ENCODE results near the gene CLCNKA. TPM values are rescaled to one million over a fixed set of nuclear protein-coding genes. Genes with fewer than 3 reads are reported as not detected.

CLCNKA gene
- polyA plus RNA-seq, 3 donors, result 13.0 to 29.5 (median 13.5) TPM

DNA sequence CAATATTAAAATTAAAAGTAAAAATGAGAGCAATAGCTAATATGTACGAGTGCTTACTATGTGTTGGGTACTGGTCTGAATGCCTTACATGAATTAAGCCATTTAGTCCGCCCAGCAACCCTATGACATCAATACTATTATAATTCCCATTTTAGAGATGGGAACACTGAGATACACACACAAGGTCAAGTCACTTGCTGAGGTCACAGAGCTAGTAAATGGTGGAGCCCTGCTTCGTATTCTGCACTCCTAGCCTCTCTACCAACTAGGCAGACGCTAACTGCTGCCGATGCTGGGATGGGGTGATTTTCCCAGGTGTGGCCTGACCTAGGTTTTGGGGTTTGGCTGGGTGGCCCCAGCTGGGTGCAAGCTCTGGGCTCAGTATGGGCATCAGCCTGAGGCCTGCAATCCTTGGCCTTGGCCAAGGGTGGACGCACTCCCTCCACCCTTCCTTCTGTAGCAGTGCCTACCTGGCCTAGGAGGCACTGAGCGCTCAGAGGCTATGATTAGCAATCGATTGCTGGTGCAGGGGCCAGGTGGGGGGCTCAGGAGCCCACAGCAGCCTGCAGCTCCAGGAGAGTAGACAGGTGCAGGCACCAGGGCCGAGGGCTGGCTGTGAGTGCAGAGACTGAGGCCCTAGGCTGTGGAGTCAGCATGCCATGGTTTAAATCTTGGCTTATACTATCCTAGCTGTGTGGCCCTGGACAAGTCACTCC is 49.0 kb downstream of the CLCNKA start:
- DNase-seq (ENCODE audit: extremely low read depth in 1 of 11, low read depth in 9 of 11, low spot score in 4 of 11), result no peak

DNA sequence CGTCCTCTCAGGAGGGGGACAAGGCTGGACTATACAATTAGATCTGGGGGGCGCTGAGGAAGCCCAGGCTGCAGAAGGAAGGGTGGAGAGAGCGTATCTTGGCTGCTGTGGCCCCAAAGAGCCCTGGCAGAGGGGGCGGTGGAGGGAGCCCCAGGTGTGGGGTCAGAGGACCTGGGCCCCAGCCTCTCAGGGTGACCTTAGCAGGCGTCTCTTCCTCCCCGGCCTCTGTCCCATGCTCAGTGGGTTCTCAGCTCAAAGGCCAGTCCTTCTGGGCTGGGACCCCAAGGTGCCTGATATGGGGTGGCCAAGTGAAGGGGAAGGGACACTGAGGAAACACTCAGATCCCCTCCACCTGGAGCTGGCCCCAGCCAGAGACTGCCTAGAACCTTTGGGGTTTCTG is 49.8 kb downstream of the CLCNKA start:
- no peak for DNase-seq (ENCODE audit: extremely low read depth in 1 of 11, low read depth in 9 of 11, low spot score in 4 of 11)

DNA sequence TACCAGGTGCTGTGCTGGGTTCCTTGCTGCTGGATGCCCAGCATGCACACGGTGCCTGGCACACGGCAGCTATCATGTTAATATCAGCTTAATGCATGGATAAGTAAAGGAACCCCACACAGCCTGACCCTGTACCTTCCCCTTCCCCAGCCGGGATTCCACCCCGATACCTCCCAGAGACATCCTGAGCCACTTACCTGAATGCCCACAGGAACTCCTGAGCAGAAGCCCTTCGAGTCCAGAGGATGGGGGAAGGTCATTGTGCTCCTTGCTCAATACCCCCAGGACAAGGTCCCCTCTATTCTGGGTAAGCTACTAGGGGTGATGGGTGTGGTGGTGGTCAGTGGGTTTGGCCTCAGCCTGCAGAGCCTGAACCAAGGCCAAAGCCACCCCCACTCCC is 50.3 kb downstream of the CLCNKA start:
- DNase-seq (ENCODE audit: extremely low read depth in 1 of 11, low read depth in 9 of 11, low spot score in 4 of 11), result no peak

DNA sequence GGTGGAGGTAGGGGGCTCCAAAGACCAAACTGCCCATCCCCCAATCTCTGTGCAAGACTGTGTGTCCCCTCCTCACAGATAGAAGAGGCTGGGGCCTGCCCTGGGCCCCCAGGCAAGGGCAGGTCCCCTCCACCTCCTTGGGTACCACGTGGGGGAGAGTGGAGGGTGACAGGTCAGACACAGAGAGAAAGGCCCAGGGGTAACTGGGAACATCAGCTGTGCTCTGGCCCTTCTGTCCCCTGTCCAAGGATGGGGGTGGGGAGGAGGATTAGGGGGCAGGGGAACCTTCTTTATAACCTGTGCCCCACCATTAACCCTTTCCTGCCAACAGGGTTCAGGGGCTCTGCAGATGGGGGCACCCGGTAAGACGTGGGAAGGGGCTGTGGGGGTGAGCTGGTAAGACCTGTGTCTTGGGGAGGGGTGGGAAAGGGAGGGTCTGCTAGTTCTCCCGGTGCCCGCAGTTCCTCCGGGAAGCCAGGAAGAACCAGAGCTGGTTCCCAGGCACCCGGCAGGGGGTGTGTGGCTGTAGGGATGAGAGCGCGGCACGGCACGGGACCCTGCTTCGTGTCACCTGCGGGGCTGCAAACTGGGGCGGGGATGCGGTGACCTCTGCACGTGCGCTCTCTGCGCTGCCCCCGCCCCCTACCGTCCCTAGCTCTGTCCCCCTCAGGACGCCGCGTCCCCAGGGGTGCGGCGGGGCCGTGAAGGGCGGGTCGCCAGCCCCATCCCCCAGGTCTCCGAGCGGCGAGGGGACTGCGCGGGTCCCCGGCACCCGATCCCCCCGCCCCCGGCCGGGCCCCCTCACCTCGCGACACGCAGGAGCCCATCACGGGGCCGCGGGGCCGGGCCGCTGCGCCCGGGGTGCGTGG is 51.0 kb downstream of the CLCNKA start:
- DNase-seq (ENCODE audit: extremely low read depth in 1 of 11, low read depth in 9 of 11, low spot score in 4 of 11), result no peak

DNA sequence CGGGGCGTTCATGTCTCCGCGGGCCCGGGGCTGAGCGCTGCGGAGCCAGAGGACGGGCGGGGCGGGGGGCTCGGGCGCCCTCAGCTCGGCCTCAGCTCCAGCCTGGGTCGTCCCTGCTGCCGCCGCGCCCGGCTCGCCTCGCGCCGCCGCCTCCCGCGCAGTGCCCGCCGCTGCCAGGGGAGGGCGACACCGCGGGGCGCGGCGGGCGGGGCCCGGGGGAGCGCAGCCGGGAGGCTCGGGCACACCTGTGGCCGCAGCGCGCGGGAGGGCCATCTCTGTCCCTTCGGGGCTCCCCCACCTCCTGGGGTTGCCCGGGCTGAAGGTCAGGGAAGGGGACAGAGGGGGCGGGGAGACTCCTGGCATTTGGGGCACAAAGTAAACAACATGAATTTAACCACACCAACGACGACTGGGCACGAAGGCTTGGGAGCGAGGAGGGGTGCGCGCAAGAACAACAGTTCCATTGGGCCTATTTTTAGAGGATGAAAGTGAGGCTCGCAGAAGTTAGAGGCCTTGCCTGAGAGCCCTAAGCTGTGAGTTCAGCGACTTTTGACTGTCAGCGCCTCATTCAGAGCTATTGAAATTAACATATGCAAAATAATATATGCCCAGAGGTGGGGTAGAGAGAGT is 51.8 kb downstream of the CLCNKA start, which contains the start of gene FAM131C:
Gene FAM131C, minus strand, starts transcription at position 162 of the 630 bp plus-strand sequence. CDS start 209 bp downstream, outside the sequence.
- DNase-seq (ENCODE audit: extremely low read depth in 1 of 11, low read depth in 9 of 11, low spot score in 4 of 11), result peak in 1 of 11 donors; percentile 41

DNA sequence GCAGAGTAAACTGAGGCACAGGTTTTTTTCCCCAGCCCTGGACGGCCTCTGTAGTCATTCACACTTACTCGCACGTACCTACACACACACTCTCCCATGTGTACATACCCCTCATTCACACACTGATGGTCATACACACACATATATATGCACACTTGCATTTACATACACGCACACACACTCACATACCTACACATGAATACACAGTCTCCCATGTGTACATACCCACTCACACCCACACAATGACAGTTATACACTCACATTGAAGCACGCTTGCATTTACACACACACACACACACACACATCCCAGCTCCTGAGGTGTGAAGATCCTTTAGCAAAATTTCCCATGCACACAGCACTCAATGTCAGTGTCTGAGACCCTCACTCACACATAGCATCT is 52.4 kb downstream of the CLCNKA start:
- no peak for DNase-seq (ENCODE audit: extremely low read depth in 1 of 11, low read depth in 9 of 11, low spot score in 4 of 11)

DNA sequence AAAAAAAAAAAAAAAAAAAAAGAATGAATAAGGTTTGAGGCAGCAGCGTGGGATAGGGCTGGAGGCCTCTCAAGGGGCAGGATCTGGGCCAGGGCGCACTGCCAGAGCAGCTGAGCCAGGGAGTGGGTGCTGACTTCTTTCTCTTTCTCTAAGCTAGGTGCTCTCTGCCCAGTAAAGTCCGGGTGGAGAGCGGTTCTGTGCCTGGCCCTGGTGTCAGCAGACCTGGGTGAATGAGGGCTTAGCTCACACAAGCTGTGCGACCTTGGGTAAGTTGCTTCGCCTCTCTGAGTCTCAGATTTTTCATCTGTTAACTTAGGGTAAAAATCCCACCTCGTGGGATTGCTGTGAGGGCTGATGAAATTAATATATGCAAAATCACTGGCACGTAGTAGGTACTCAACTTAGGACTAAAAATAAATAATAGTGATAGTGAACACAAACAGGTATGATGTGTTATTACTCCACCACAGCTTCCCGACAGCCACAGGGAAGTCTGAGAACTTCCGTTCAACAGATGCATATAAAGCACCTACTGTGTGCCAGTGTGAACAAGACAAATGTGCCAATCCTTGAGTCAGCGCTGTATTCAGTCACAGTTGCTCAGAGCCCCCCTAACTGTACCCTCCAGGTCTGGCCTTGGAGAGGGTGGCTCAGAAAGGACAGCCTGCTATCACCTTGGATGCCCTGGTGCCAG is 53.6 kb downstream of the CLCNKA start:
- no peak for DNase-seq (ENCODE audit: extremely low read depth in 1 of 11, low read depth in 9 of 11, low spot score in 4 of 11)

DNA sequence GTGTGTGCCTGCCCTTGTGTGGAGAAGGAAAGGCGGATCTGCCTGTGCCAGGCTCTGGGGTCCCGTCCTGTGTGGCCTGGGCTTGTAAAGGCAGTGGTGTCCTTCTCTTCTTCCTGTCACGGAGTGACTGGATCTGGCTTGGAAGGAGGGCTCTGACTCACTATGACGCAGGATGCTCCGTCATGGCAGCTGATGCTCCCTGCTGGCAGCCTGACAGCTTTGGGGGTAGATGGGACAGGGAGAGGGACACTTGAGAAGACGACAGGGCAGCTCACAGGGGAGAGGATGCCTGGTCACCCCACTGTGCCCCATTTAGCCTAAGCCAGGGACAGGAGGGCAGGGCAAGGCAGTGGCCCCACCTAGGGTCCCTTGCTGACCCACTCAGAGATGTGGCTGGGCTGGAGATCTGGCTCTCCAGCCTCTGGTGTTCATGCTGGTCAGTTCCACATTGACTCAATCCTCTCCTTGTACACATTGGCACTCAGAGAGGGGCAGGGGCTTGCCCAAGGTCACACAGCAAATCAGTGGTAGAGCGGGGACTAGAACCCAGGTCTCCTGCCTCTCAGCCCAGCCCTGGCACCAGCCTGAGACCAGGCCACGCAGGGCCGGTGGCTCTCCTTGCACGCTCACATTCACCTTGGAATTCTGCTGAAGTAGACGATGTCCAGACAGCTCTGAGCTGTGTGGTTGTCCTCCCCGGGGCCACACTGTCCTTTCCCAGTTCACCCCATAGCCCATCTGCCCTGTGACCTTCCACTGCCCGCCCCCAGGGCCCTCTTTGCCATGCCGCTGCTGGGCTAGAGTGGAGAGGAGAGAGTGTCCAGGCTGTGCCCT is 54.4 kb downstream of the CLCNKA start:
- DNase-seq (ENCODE audit: extremely low read depth in 1 of 11, low read depth in 9 of 11, low spot score in 4 of 11), result no peak

DNA sequence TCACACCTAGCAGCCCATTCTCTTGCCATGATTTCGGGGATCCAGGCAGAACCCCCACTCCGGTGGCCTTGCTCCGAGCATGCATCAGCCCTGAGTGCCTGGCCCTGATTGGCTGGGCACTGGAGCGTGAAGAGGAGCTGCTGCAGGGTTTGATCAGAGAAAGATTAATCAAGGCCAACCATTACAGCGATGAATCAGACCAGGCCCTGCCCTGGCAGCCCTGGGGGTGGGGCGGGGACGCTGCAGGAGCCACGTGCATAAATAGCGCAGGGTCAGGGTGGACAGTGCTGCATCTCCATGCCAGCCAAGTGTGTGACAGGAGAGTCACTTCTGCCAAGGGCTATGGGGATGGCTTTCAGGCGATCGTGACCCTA is 55.0 kb downstream of the CLCNKA start:
- DNase-seq (ENCODE audit: extremely low read depth in 1 of 11, low read depth in 9 of 11, low spot score in 4 of 11), result no peak

DNA sequence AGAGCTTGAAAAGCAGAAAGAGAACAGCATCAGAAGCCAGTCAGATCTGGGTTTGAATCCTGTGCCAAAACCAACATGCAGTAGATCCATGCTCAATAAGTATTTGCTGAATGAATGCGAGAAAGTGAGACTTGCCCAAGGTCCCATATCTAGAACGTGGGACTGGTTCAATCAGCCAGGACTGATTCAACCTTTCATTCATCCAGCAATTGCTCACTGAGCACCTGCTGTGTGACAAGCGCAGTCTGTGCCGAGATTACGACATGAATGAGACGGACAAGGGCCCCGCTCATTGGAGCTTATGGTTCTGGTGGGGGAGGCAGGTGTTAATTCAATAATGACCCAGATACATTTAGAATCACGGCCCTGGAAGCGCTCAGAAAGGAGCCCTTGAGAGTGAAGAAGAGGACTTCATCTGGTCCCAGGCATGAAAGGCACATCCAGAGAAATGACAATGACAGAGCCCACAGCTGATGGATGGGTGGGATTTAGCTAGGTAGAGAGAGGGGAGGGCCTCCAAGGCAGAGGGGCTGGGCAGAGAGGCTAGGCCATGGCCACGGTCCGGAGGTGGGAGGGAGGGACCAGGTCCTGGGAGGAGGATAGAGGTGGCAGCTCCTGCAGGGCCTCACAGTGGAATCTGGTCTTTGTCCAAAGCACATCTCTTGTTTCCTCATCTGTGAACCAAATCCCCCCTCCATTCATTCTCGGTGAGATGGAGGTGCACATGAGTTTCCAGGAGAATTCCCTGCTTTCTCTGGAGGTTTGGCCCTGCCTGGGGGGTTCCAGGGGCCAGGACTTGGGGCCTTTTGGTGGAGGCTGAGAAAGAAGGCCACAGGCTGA is 55.8 kb downstream of the CLCNKA start:
- no peak for DNase-seq (ENCODE audit: extremely low read depth in 1 of 11, low read depth in 9 of 11, low spot score in 4 of 11)

DNA sequence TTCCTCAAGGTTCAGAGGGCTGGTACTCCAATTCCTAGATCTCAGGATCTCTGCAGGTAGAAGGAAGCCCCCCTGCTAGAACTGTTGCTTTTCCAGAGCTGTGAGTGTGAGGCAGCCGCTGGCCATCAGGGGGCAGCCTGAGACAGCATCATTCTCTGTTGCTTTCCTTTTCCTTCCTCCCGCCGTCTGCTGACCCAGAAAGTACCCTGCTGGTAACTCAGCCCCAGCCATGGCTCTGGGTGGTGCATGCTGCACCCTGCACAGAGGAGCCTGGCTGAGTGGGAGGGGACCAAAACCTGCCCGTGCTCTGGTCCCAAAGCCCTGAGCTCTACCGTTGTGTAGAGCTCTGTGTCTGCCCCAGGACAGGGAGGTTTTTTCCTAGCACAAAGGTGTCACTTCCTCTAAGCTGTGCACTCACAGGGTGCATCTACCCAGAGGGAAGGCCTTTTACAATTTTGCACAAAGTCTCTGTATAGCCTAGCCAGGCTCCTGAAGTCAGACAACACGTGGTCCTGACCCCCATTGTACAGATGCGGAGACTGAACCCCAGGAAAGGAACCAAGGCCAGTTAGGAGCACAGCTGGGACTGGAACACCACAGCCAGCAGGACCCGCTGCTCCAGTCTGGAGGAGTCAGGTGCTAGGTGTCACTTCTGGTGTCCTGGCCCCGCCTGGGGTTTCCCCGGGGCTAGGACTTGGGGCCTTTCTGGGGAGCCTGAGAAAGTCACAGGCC is 57.3 kb downstream of the CLCNKA start:
- peak in 8 of 11 donors; percentile 59 to 83 (median 74) for DNase-seq (ENCODE audit: extremely low read depth in 1 of 11, low read depth in 9 of 11, low spot score in 4 of 11)

DNA sequence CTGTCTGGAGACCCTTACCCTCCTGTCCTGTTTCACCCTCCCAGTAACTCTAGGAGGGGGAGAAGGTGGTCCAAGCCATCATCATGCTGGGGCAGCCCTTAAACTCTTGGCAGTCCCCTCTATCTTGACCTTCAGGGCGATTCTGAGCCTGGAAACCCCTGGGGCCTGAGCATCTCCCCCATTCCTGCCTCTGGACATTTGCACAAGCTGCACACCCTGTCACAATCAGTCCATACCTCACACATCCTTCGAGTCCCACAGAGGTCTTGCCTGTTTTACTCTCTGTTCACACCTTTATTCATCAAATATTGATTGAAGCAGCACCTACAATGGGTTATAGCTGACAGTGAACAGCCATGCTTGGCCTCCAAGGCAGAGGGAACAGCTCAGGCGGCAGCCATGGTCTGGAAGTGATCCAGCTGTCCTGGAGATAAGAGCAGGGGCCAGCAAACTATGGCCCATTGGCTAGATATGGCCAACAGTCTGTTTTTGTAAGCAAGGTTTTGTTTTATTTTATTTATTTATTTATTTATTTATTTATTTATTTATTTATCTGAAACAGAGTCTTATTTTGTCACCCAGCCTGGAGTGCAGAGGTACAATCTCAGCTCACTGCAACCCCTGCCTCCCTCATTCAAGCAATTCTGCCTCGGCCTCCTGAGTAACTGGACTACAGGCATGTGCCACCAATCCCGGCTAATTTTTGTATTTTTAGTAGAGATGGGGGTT is 58.8 kb downstream of the CLCNKA start:
- no peak for DNase-seq (ENCODE audit: extremely low read depth in 1 of 11, low read depth in 9 of 11, low spot score in 4 of 11)

DNA sequence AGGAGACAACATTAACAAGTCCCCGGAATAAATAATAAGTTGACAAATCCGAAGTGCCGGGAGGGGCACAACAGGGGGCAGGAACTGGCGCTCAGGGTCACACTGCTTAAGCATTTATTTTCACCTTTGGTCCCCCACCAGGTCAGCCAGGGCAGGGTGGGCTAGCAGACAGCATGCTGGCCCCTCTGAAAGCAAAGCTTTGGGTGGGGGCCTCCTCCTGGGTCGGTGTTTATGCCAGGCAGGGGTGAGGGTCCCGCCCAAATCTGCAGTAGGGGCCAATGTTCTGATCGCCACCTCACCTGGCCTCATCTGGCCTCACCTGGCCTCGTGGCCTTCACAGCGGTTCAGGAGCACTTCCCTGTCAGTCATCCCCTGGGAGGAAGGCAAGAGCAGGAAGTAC is 59.8 kb downstream of the CLCNKA start:
- DNase-seq (ENCODE audit: extremely low read depth in 1 of 11, low read depth in 9 of 11, low spot score in 4 of 11), result no peak

DNA sequence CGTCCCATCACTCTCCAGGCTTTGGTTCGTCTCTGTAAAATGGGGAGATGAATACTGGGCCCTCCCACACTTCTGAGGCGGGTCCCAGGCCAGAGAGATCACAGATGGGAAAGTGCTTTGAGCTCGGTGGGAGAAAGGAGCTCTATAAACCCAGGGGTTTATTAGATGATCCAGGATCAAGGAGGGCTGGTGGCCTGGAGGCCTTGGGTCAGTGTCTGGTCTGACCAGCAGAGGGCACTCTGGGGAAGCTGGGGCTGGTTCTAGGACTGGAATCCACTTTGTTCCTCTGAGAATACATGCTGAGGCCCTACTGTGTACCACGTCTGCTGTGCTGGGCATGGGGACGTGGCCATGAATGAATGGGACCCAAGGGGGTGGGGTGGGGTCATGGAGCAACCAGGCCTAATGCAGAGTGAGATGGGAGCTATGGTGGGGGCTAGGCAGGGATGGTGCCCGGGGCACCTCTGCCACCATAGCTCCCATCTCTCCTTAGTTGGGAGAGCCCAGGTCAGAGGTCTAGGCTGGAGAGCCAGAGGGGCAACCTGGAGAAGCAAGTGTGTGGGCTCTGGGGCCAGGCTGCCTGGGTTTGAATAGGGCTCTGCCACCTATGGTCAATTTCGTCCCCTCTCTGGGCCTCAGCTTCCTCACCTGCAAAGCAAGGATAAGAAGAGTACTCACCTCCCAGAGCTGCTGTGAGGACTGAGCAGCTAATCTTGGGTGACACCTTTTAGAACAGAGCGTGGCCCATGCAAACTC is 60.6 kb downstream of the CLCNKA start:
- DNase-seq (ENCODE audit: extremely low read depth in 1 of 11, low read depth in 9 of 11, low spot score in 4 of 11), result no peak

DNA sequence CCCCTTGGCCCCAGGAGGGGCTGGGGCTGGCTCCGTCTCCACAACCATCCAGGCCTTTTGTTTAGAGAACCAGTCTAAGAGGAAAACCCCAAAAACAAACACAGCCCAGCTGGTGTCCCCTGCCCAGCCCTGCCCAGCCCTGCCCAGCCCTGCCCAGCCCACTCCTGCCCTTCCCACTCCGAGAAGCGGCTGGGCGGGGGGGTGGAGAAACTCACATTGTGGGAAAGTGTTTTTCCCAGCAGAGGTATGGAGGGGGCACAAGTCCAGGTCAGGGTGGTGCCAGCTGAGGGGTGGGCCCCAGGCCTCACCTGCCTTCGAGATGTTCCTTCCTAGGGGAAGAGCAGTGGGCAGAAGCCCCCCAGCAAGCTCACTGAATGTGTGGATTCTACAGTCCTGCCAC is 61.6 kb downstream of the CLCNKA start:
- DNase-seq (ENCODE audit: extremely low read depth in 1 of 11, low read depth in 9 of 11, low spot score in 4 of 11), result no peak

All from renal cortex interstitium (tissue), 11 donors.